Activated CD4-positive, alpha-beta memory T cell treated with anti-CD3 and anti-CD28 coated beads, Interleukin-2, amount 10 ng/mL, durations not matched to agents 7 days and 5 days (primary cell): Measurements from ENCODE around the gene TENM4. TPM values are rescaled to one million over a fixed set of nuclear protein-coding genes. Genes with fewer than 3 reads are reported as not detected.
"Not testable (repeated sequence)": the region's sequence is repeated elsewhere in the genome, so short reads cannot be mapped to it uniquely, and the experiment has no call there.

Experiments
- CTCF ChIA-PET: fragments of 350-600 bp; sonication (Branson Sonifier 250); formaldehyde crosslinking; loops from one replicate; lab custom pipeline; 2021; ENCODE audit warnings: antibody characterized with exemption, inconsistent platforms; lab: Charles Lee
- POLR2A ChIA-PET: fragments of 350-600 bp; sonication (Branson Sonifier 250); formaldehyde crosslinking; loops from one replicate; lab custom pipeline; 2021; ENCODE audit warnings: antibody characterized with exemption; lab: Charles Lee
- DNase-seq: peaks from one replicate; pipeline ENCODE4 v3.0.0-alpha.2; 2020
- H3K27ac Mint-ChIP-seq: one replicate; pipeline ENCODE4 v1.8.0; 2021; ENCODE audit warnings: mild to moderate bottlenecking, mixed read lengths
- H3K27me3 Mint-ChIP-seq: one replicate; pipeline ENCODE4 v1.8.0; 2021; ENCODE audit warnings: mixed read lengths
- H3K36me3 Mint-ChIP-seq: one replicate; pipeline ENCODE4 v1.8.0; 2021; ENCODE audit warnings: low read depth, mixed read lengths
- H3K4me1 Mint-ChIP-seq: one replicate; pipeline ENCODE4 v1.8.0; 2021; ENCODE audit warnings: mixed read lengths
- H3K4me3 Mint-ChIP-seq: one replicate; pipeline ENCODE4 v1.8.0; 2021; ENCODE audit warnings: mild to moderate bottlenecking, mixed read lengths
- H3K9me3 Mint-ChIP-seq: one replicate; pipeline ENCODE4 v1.8.0; 2021; ENCODE audit warnings: mixed read lengths
- total RNA-seq, 2 experiments: library from RNA; stranded (reverse); gene quantifications; one replicate each; pipeline ENCODE4 v1.2.3, GENCODE V29; 2021

Gene TENM4
- total RNA-seq, 2 experiments from 2014 or later = not detected

- Mint-ChIP-seq H3K4me1 (no peaks in the 10 kb centered on the region), H3K9me3 (no peaks in the 10 kb centered on the region), H3K27me3 (no peaks in the 10 kb centered on the region), H3K27ac (no peak overlapping the region), H3K4me3 (no peak overlapping the region), H3K36me3 (no peaks in the 10 kb centered on the region)
- no peak for DNase-seq
- ChIA-PET CTCF (no interaction called here), POLR2A (no interaction called here)
Measured at GRCh38 chr11:78886616-78887015, 554.2 kb downstream of the TENM4 start.

- ChIA-PET CTCF (no interaction called here), POLR2A (no interaction called here)
- no peak overlapping the region for H3K4me3 Mint-ChIP-seq
- no peaks in the 10 kb centered on the region for H3K4me1 Mint-ChIP-seq
- no peaks in the 10 kb centered on the region for H3K36me3 Mint-ChIP-seq
- no peaks in the 10 kb centered on the region for H3K9me3 Mint-ChIP-seq
- H3K27me3 Mint-ChIP-seq = no peaks in the 10 kb centered on the region
- no peak for DNase-seq
- no peak overlapping the region for H3K27ac Mint-ChIP-seq
Measured at GRCh38 chr11:78884761-78885160, 556.1 kb downstream of the TENM4 start.

- POLR2A ChIA-PET = no interaction called here
- no peak for DNase-seq
- no peaks in the 10 kb centered on the region for H3K27me3 Mint-ChIP-seq
- H3K27ac Mint-ChIP-seq = no peak overlapping the region
- H3K4me3 Mint-ChIP-seq = no peak overlapping the region
- CTCF ChIA-PET = no interaction called here
- H3K4me1 Mint-ChIP-seq = no peaks in the 10 kb centered on the region
- no peaks in the 10 kb centered on the region for H3K36me3 Mint-ChIP-seq
- H3K9me3 Mint-ChIP-seq = peaks cover 3% of the 10 kb centered on the region
Measured at GRCh38 chr11:78883506-78883905, 557.3 kb downstream of the TENM4 start.

GRCh38 chr11:78879094-78879980 lies 561.5 kb downstream of the TENM4 start:
- H3K4me3 Mint-ChIP-seq, H3K9me3 Mint-ChIP-seq, H3K27me3 Mint-ChIP-seq, H3K27ac Mint-ChIP-seq, H3K4me1 Mint-ChIP-seq, H3K36me3 Mint-ChIP-seq, POLR2A ChIA-PET, DNase-seq, CTCF ChIA-PET: not testable (repeated sequence)

GRCh38 chr11:78878631-78879030 lies 562.2 kb downstream of the TENM4 start:
- no peak overlapping the region for H3K4me3 Mint-ChIP-seq
- H3K27me3 Mint-ChIP-seq = no peaks in the 10 kb centered on the region
- CTCF ChIA-PET = no interaction called here
- no peak overlapping the region for H3K27ac Mint-ChIP-seq
- POLR2A ChIA-PET = no interaction called here
- DNase-seq = no peak
- no peaks in the 10 kb centered on the region for H3K36me3 Mint-ChIP-seq
- no peaks in the 10 kb centered on the region for H3K4me1 Mint-ChIP-seq
- H3K9me3 Mint-ChIP-seq = peaks cover 5% of the 10 kb centered on the region

GRCh38 chr11:78876676-78877075 lies 564.2 kb downstream of the TENM4 start:
- no peaks in the 10 kb centered on the region for H3K36me3 Mint-ChIP-seq
- no peak overlapping the region for H3K4me3 Mint-ChIP-seq
- H3K4me1 Mint-ChIP-seq = no peaks in the 10 kb centered on the region
- no peak overlapping the region for H3K27ac Mint-ChIP-seq
- no peaks in the 10 kb centered on the region for H3K27me3 Mint-ChIP-seq
- H3K9me3 Mint-ChIP-seq = peaks cover 5% of the 10 kb centered on the region
- CTCF ChIA-PET = no interaction called here
- DNase-seq = no peak
- POLR2A ChIA-PET = no interaction called here

GRCh38 chr11:78870655-78871054 lies 570.2 kb downstream of the TENM4 start:
- H3K9me3 Mint-ChIP-seq = no peaks in the 10 kb centered on the region
- H3K36me3 Mint-ChIP-seq = no peaks in the 10 kb centered on the region
- ChIA-PET POLR2A (no interaction called here), CTCF (no interaction called here)
- H3K4me3 Mint-ChIP-seq = no peak overlapping the region
- no peak overlapping the region for H3K27ac Mint-ChIP-seq
- H3K27me3 Mint-ChIP-seq = peaks cover 19% of the 10 kb centered on the region
- DNase-seq = no peak
- no peaks in the 10 kb centered on the region for H3K4me1 Mint-ChIP-seq

- Mint-ChIP-seq H3K4me1 (no peaks in the 10 kb centered on the region), H3K27me3 (peaks cover 19% of the 10 kb centered on the region), H3K9me3 (no peaks in the 10 kb centered on the region), H3K27ac (no peak overlapping the region), H3K4me3 (no peak overlapping the region), H3K36me3 (no peaks in the 10 kb centered on the region)
- POLR2A ChIA-PET = no interaction called here
- no peak for DNase-seq
- CTCF ChIA-PET = interaction anchor here (0.6 kb wide), 1 partner anchor 86 kb away, joined by 3 read pairs; no protein-coding TSS in a partner anchor
Measured at GRCh38 chr11:78869293-78869692, 571.5 kb downstream of the TENM4 start.

- ChIA-PET POLR2A (no interaction called here), CTCF (no interaction called here)
- Mint-ChIP-seq H3K9me3 (no peaks in the 10 kb centered on the region), H3K4me3 (no peak overlapping the region), H3K4me1 (no peaks in the 10 kb centered on the region), H3K36me3 (no peaks in the 10 kb centered on the region), H3K27me3 (peaks cover 19% of the 10 kb centered on the region), H3K27ac (no peak overlapping the region)
- DNase-seq = no peak
Measured at GRCh38 chr11:78868563-78868962, 572.3 kb downstream of the TENM4 start.

- CTCF ChIA-PET = no interaction called here
- POLR2A ChIA-PET = no interaction called here
- Mint-ChIP-seq H3K27ac (no peak overlapping the region), H3K27me3 (no peaks in the 10 kb centered on the region), H3K4me3 (no peak overlapping the region), H3K9me3 (no peaks in the 10 kb centered on the region), H3K4me1 (no peaks in the 10 kb centered on the region), H3K36me3 (no peaks in the 10 kb centered on the region)
- no peak for DNase-seq
Measured at GRCh38 chr11:78860720-78861422, 580.0 kb downstream of the TENM4 start.

GRCh38 chr11:78857688-78858087 lies 583.1 kb downstream of the TENM4 start:
- ChIA-PET POLR2A (no interaction called here), CTCF (no interaction called here)
- Mint-ChIP-seq H3K4me1 (no peaks in the 10 kb centered on the region), H3K4me3 (no peak overlapping the region), H3K27me3 (no peaks in the 10 kb centered on the region), H3K27ac (no peak overlapping the region), H3K36me3 (no peaks in the 10 kb centered on the region), H3K9me3 (no peaks in the 10 kb centered on the region)
- DNase-seq = no peak

GRCh38 chr11:78856211-78856610 lies 584.6 kb downstream of the TENM4 start:
- POLR2A ChIA-PET = no interaction called here
- no peak overlapping the region for H3K4me3 Mint-ChIP-seq
- CTCF ChIA-PET = no interaction called here
- H3K36me3 Mint-ChIP-seq = no peaks in the 10 kb centered on the region
- DNase-seq = no peak
- no peak overlapping the region for H3K27ac Mint-ChIP-seq
- no peaks in the 10 kb centered on the region for H3K4me1 Mint-ChIP-seq
- no peaks in the 10 kb centered on the region for H3K27me3 Mint-ChIP-seq
- H3K9me3 Mint-ChIP-seq = no peaks in the 10 kb centered on the region

GRCh38 chr11:78855116-78855515 lies 585.7 kb downstream of the TENM4 start:
- no peaks in the 10 kb centered on the region for H3K36me3 Mint-ChIP-seq
- CTCF ChIA-PET = no interaction called here
- H3K4me3 Mint-ChIP-seq = no peak overlapping the region
- POLR2A ChIA-PET = no interaction called here
- no peaks in the 10 kb centered on the region for H3K27me3 Mint-ChIP-seq
- no peak overlapping the region for H3K27ac Mint-ChIP-seq
- H3K4me1 Mint-ChIP-seq = no peaks in the 10 kb centered on the region
- H3K9me3 Mint-ChIP-seq = no peaks in the 10 kb centered on the region
- DNase-seq = no peak
